HCT116 (cell line): ENCODE results near the gene ASS1. TPM values are rescaled to one million over a fixed set of nuclear protein-coding genes. Genes with fewer than 3 reads are reported as not detected.

Experiments used
- ATAC-seq: fragments of 200-7000 bp; cut with Tn5 transposase; 2 replicates; pipeline ENCODE4 v1.9.1; 2020; ENCODE audit warnings: mild to moderate bottlenecking, moderate library complexity
- BruUV-seq: library from RNA; stranded (reverse); fragments of 400-500 nt; replicated peaks from 2 replicates; lab custom pipeline; 2021; lab: Mats Ljungman, UMichigan
- CTCF ChIA-PET: fragments of 300-600 bp; sonication (Branson Sonifier 250); formaldehyde crosslinking; loops from one replicate; lab custom pipeline; 2021; ENCODE audit warnings: antibody characterized with exemption; lab: Charles Lee
- POLR2A ChIA-PET: fragments of 300-600, 350-600 bp; sonication (Branson Sonifier 250); formaldehyde crosslinking; loops from one replicate; lab custom pipeline; 2021; ENCODE audit warnings: antibody characterized with exemption; lab: Charles Lee
- RAD21 ChIA-PET, 2 experiments: fragments of 300-600 bp; sonication (Branson Sonifier 250); formaldehyde crosslinking; loops; one replicate each; lab custom pipeline; 2023; ENCODE audit warnings: low total read pairs in 2 of 2; ENCODE audit not compliant: uncharacterized antibody in 2 of 2, unreplicated experiment in 2 of 2, low non-redundant PET in 1 of 2; lab: Charles Lee
- DNase-seq: peaks from one replicate; pipeline ENCODE4 v3.0.0-alpha.2; 2010; ENCODE audit warnings: low read depth, low spot score
- H2AFZ ChIP-seq: fragments of 200-600 bp; shearing (Covaris generic), sonication (generic); 2 replicates; pipeline ENCODE4 v1.6.1; 2017; ENCODE audit warnings: low read depth, mixed run types, mixed read lengths, antibody characterized with exemption, low read length; ENCODE audit not compliant: poor library complexity, severe bottlenecking
- H3K27ac ChIP-seq: 2 replicates; pipeline ENCODE4 v1.5.1; 2012; ENCODE audit warnings: low read depth, low read length
- H3K27me3 ChIP-seq: fragments of 200-600 bp; sonication (generic); 2 replicates; pipeline ENCODE4 v1.6.1; 2016; ENCODE audit warnings: mixed run types, low read length, mixed read lengths; ENCODE audit not compliant: insufficient read depth
- H3K36me3 ChIP-seq, 2 experiments: fragments of 200-500 bp in 1 of 2; fragments of 200-600 bp in 1 of 2; sonication (Bioruptor generic) in 1 of 2; sonication (generic) in 1 of 2; 2 replicates each; pipeline versions ENCODE4 v1.5.1 to v1.6.1; 2014 to 2016; ENCODE audit warnings: low read length in 2 of 2, inconsistent platforms in 1 of 2, mixed read lengths in 1 of 2, mixed run types in 1 of 2; ENCODE audit not compliant: insufficient read depth in 2 of 2, control insufficient read depth in 1 of 2
- H3K4me1 ChIP-seq, 2 experiments: fragments of 200-600 bp in 1 of 2; sonication (generic) in 1 of 2; 2 replicates each; pipeline versions ENCODE4 v1.5.1 to v1.6.1; 2012 to 2017; ENCODE audit warnings: low read length in 2 of 2, inconsistent platforms in 1 of 2, mild to moderate bottlenecking in 1 of 2, mixed read lengths in 1 of 2, mixed run types in 1 of 2, moderate library complexity in 1 of 2; ENCODE audit not compliant: insufficient read depth in 2 of 2, control insufficient read depth in 1 of 2
- H3K4me2 ChIP-seq: fragments of 200-600 bp; sonication (generic); 2 replicates; pipeline ENCODE4 v1.6.1; 2017; ENCODE audit warnings: mixed run types, low read length, mixed read lengths
- H3K4me3 ChIP-seq, 2 experiments: fragments of 200-600 bp in 1 of 2; sonication (generic) in 1 of 2; replicated peaks in 1 of 2; 2 replicates each; pipeline ENCODE4 v1.5.1; 2011 to 2016; ENCODE audit warnings: low read length in 2 of 2, control low read depth in 1 of 2, low read depth in 1 of 2, mild to moderate bottlenecking in 1 of 2, mixed read lengths in 1 of 2, mixed run types in 1 of 2
- H3K79me2 ChIP-seq: fragments of 200-600 bp; sonication (generic); 2 replicates; pipeline ENCODE4 v1.6.1; 2017; ENCODE audit warnings: mild to moderate bottlenecking, mixed run types, low read length, moderate library complexity, mixed read lengths; ENCODE audit not compliant: insufficient read depth
- H3K9ac ChIP-seq: fragments of 200-600 bp; sonication (generic); 2 replicates; pipeline ENCODE4 v1.6.1; 2016; ENCODE audit warnings: low read length, mixed read lengths
- H3K9me2 ChIP-seq: fragments of 200-600 bp; sonication (generic), shearing (Covaris generic); 2 replicates; pipeline ENCODE4 v1.6.1; 2017; ENCODE audit warnings: mixed run types, mild to moderate bottlenecking, moderate library complexity; ENCODE audit not compliant: insufficient read depth
- H3K9me3 ChIP-seq, 2 experiments: fragments of 200-500 bp in 1 of 2; fragments of 200-600 bp in 1 of 2; sonication (Bioruptor generic) in 1 of 2; sonication (generic) in 1 of 2; 2 replicates each; pipeline ENCODE4 v1.6.1; 2014 to 2017; ENCODE audit warnings: low read length in 2 of 2, mixed read lengths in 2 of 2, inconsistent platforms in 1 of 2, low read depth in 1 of 2, mild to moderate bottlenecking in 1 of 2, mixed run types in 1 of 2, moderate library complexity in 1 of 2; ENCODE audit not compliant: control insufficient read depth in 1 of 2, insufficient read depth in 1 of 2
- H4K20me1 ChIP-seq: fragments of 200-600 bp; sonication (generic), shearing (Covaris generic); 2 replicates; pipeline ENCODE4 v1.6.1; 2017; ENCODE audit warnings: mixed run types, mild to moderate bottlenecking, moderate library complexity; ENCODE audit not compliant: insufficient read depth
- CEBPB ChIP-seq: IDR thresholded peaks from 2 replicates; pipeline ENCODE4 v1.6.1; 2012; ENCODE audit warnings: low read depth
- ELF1 ChIP-seq: IDR thresholded peaks from 2 replicates; pipeline ENCODE4 v1.6.1; 2012; ENCODE audit warnings: low read depth, borderline replicate concordance
- EZH2phosphoT487 ChIP-seq: fragments of 200-600 bp; IDR thresholded peaks from 2 replicates; pipeline ENCODE4 v1.6.1; 2018; ENCODE audit warnings: antibody characterized with exemption, borderline replicate concordance
- FOSL1 ChIP-seq: IDR thresholded peaks from 2 replicates; pipeline ENCODE4 v1.6.1; 2012; ENCODE audit warnings: low read depth
- JUND ChIP-seq: IDR thresholded peaks from 2 replicates; pipeline ENCODE4 v1.6.1; 2012
- MAX ChIP-seq: IDR thresholded peaks from 2 replicates; pipeline ENCODE4 v1.6.1; 2012
- POLR2A ChIP-seq: IDR thresholded peaks from 2 replicates; pipeline ENCODE4 v1.7.0; 2011; ENCODE audit warnings: borderline replicate concordance; ENCODE audit not compliant: insufficient read depth, insufficient read length; ENCODE audit errors: extremely low read depth
- RAD21 ChIP-seq: IDR thresholded peaks from 2 replicates; pipeline ENCODE4 v1.6.1; 2012; ENCODE audit warnings: low read depth, mild to moderate bottlenecking
- SP1 ChIP-seq: IDR thresholded peaks from 2 replicates; pipeline ENCODE4 v1.6.1; 2012; ENCODE audit warnings: low read depth
- SRF ChIP-seq: IDR thresholded peaks from 2 replicates; pipeline ENCODE4 v1.6.1; 2012; ENCODE audit warnings: low read depth
- ZBTB33 ChIP-seq: IDR thresholded peaks from 2 replicates; pipeline ENCODE4 v1.6.1; 2011; ENCODE audit warnings: mild to moderate bottlenecking, low read length, moderate library complexity; ENCODE audit not compliant: insufficient replicate concordance; ENCODE audit errors: extremely low read depth
- ZFX ChIP-seq: fragments of 450-650 bp; IDR thresholded peaks from 2 replicates; pipeline ENCODE4 v1.6.1; 2017
- ZNF274 ChIP-seq: fragments of 200-500 bp; sonication (Bioruptor generic); IDR thresholded peaks from 2 replicates; pipeline ENCODE4 v1.6.1; 2014; ENCODE audit warnings: mild to moderate bottlenecking, low read depth, low read length, inconsistent platforms
- intact Hi-C: fragments of 100-400 bp; cut with micrococcal nuclease; formaldehyde crosslinking; loops from 2 replicates; pipeline ENCODE4 v1.10.0; 2022
- total RNA-seq: library from RNA; stranded (reverse); gene quantifications from one replicate; pipeline ENCODE4 v1.2.1, GENCODE V29; 2021; ENCODE audit not compliant: unreplicated experiment
- TF ChIP-seq, protein P1 (sequence below), 3 experiments: fragments of 200-600 bp in 1 of 3; sonication (generic) in 1 of 3; IDR thresholded peaks in 2 of 3; conservative IDR thresholded peaks in 1 of 3; 2 replicates each; pipeline ENCODE4 v1.5.1; 2012 to 2017; ENCODE audit warnings: low read depth in 2 of 3, low read length in 2 of 3, antibody characterized with exemption in 1 of 3, borderline replicate concordance in 1 of 3, control low read depth in 1 of 3, mild to moderate bottlenecking in 1 of 3, mixed read lengths in 1 of 3, mixed run types in 1 of 3, moderate library complexity in 1 of 3; ENCODE audit not compliant: insufficient read depth in 1 of 3

Gene ASS1
- total RNA-seq, 1 experiment from 2014 or later, result 92.6 TPM

DNA sequence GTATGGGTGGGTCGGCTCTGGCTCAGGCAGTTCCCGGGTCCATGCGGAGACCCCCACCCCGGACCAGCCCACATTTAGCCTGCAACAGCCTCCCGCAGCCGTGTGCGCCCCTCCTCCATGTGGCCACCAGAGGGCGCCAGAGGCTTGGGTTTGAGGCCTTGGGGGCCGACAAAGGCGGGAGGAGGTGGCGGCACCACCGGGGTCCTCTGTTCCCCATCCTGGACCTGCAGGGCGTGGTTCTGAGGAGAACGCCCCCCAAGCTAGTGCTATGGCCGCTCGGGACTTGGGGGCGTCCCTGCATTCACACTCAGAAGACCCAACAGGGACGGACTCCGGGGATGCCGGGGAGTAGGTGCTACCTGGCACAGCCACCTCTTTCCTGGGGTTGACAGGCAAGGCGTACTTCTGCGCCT lies 16.5 kb downstream of the ASS1 start:
- ChIA-PET CTCF (interaction anchor here (2.5 kb wide), 2 partner anchors 221 to 223 kb away, joined by 12 to 16 read pairs; no protein-coding TSS in a partner anchor), RAD21 (no interaction called here), POLR2A (interaction anchor here (1.5 kb wide), 1 partner anchor 221 kb away, joined by 3 read pairs; no protein-coding TSS in a partner anchor)
- H3K36me3 ChIP-seq, result no peaks in the 10 kb centered on the region
- H3K4me2 ChIP-seq, result no peak overlapping the region
- H3K27ac ChIP-seq, result no peak overlapping the region
- peak; percentile 87 for ATAC-seq
- H3K4me3 ChIP-seq, result no peak overlapping the region
- H3K4me1 ChIP-seq, result no peaks in the 10 kb centered on the region
- H3K79me2 ChIP-seq, result no peaks in the 10 kb centered on the region
- H3K9me3 ChIP-seq, result no peaks in the 10 kb centered on the region
- no peaks in the 10 kb centered on the region for H4K20me1 ChIP-seq
- intact Hi-C loops, result loop anchor here (1.0 to 5.0 kb wide), 2 partner anchors 221 to 406 kb away; no protein-coding TSS in a partner anchor
- BruUV-seq, result no TSS peak
- H3K9ac ChIP-seq, result no peak overlapping the region
- no peak for DNase-seq
- H3K9me2 ChIP-seq, result no peaks in the 10 kb centered on the region
- H2AFZ ChIP-seq, result no peak overlapping the region
- no peaks in the 10 kb centered on the region for H3K27me3 ChIP-seq
- TF ChIP-seq ZFX, result no peak
- TF ChIP-seq, protein P1, sequence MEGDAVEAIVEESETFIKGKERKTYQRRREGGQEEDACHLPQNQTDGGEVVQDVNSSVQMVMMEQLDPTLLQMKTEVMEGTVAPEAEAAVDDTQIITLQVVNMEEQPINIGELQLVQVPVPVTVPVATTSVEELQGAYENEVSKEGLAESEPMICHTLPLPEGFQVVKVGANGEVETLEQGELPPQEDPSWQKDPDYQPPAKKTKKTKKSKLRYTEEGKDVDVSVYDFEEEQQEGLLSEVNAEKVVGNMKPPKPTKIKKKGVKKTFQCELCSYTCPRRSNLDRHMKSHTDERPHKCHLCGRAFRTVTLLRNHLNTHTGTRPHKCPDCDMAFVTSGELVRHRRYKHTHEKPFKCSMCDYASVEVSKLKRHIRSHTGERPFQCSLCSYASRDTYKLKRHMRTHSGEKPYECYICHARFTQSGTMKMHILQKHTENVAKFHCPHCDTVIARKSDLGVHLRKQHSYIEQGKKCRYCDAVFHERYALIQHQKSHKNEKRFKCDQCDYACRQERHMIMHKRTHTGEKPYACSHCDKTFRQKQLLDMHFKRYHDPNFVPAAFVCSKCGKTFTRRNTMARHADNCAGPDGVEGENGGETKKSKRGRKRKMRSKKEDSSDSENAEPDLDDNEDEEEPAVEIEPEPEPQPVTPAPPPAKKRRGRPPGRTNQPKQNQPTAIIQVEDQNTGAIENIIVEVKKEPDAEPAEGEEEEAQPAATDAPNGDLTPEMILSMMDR (IDR thresholded peaks at IDR 0.05 in 2 of 3, conservative IDR thresholded peaks at IDR 0.05 in 1 of 3; ENCODE audit: borderline replicate concordance in 1 of 3, insufficient read depth in 1 of 3, low read depth in 2 of 3, low read length in 2 of 3), result peak; percentile 83 to 89 (median 88)
- TF ChIP-seq RAD21, result peak; percentile 96

DNA sequence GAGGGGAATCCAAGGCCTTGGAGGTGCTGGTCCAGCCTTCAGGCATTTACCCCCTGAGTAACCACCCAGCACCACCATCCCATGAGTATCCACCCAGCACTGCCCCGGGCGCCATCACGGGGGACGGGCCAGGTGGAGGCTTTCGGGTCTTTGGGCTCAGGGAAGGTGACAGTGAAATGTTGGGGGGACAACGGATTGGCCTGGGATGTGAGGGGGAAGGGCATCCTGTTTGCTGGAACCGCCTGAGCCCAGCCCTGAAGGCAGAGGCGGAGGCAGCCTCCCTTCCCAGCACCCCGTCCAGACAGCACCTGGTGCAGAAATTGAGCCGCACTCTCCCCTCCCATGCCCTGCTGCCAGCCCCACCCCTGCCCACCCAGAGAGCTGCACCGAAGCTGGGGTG lies 17.0 kb downstream of the ASS1 start:
- Histone ChIP-seq H3K9me2 (no peaks in the 10 kb centered on the region), H3K9me3 (no peaks in the 10 kb centered on the region), H3K9ac (no peak overlapping the region), H3K79me2 (no peaks in the 10 kb centered on the region), H2AFZ (no peak overlapping the region), H3K4me1 (no peaks in the 10 kb centered on the region), H3K27me3 (no peaks in the 10 kb centered on the region), H3K27ac (no peak overlapping the region), H4K20me1 (no peaks in the 10 kb centered on the region), H3K4me3 (no peak overlapping the region), H3K36me3 (no peaks in the 10 kb centered on the region), H3K4me2 (no peak overlapping the region)
- ChIA-PET POLR2A (no interaction called here), RAD21 (no interaction called here), CTCF (interaction anchor here (2.5 to 2.6 kb wide), 3 partner anchors 221 to 222 kb away, joined by 12 to 16 read pairs (median 14); no protein-coding TSS in a partner anchor)
- DNase-seq, result no peak
- BruUV-seq, result no TSS peak
- ATAC-seq, result 0 out of 2 replicates have a peak, but pooled peaks have one; percentile 3
- intact Hi-C loops, result loop anchor here (1.0 to 5.0 kb wide), 2 partner anchors 221 to 406 kb away; no protein-coding TSS in a partner anchor
- no peak for TF ChIP-seq POLR2A
- no peak for TF ChIP-seq FOSL1
- TF ChIP-seq SRF, result no peak
- TF ChIP-seq ZNF274, result no peak
- no peak for TF ChIP-seq MAX
- TF ChIP-seq SP1, result no peak
- TF ChIP-seq ZBTB33, result no peak
- TF ChIP-seq JUND, result no peak
- TF ChIP-seq ELF1, result no peak
- TF ChIP-seq, protein P1 (IDR thresholded peaks at IDR 0.05 in 2 of 3, conservative IDR thresholded peaks at IDR 0.05 in 1 of 3; ENCODE audit: borderline replicate concordance in 1 of 3, insufficient read depth in 1 of 3, low read depth in 2 of 3, low read length in 2 of 3), result no peak
- TF ChIP-seq CEBPB, result no peak
- no peak for TF ChIP-seq EZH2phosphoT487
